Measurements from ENCODE around the gene DNASE1L1. TPM values are rescaled to one million over a fixed set of nuclear protein-coding genes. Genes with fewer than 3 reads are reported as not detected.

Gene DNASE1L1
- total and polyA plus RNA-seq, 2 of the 13 experiments (the other 11 are each of a cell fraction or from before 2014, with no cell fraction given) = 4.7 to 12.3 TPM

GRCh38 chrX:154428176-154429171 is 19.4 kb upstream of the DNASE1L1 start, which contains the start of gene ATP6AP1 (continued):
- TF ChIP-seq ARID4A (CRISPR knock-in tag; IDR thresholded peaks at IDR 0.05; ENCODE audit: borderline replicate concordance) (peak; percentile 92), YY1 (IDR thresholded peaks at IDR 0.05; ENCODE audit: insufficient read depth, insufficient replicate concordance, low read depth, low read length) (peak; percentile 90), PBX2 (CRISPR knock-in tag; IDR thresholded peaks at IDR 0.05) (peak; percentile 96), ZNF792 (CRISPR knock-in tag; IDR thresholded peaks at IDR 0.05) (no peak), ZNF768 (CRISPR knock-in tag; IDR thresholded peaks at IDR 0.05) (peak; percentile 44), FOXC1 (CRISPR knock-in tag; IDR thresholded peaks at IDR 0.05; ENCODE audit: borderline replicate concordance) (peak; percentile 65; the same call in 1 of the 2 replicates), ZFP91 (CRISPR knock-in tag; IDR thresholded peaks at IDR 0.05; ENCODE audit: borderline replicate concordance) (peak; percentile 61; the same call in 1 of the 2 replicates), PAXIP1 (CRISPR knock-in tag; conservative IDR thresholded peaks at IDR 0.05) (peak; percentile 35; the same call in 1 of the 2 replicates), ZNF552 (CRISPR knock-in tag; IDR thresholded peaks at IDR 0.05; ENCODE audit: borderline replicate concordance) (no peak), SIX4 (CRISPR knock-in tag; IDR thresholded peaks at IDR 0.05) (0 out of 2 replicates have a peak, but pooled peaks have one; percentile 17), KLF6 (CRISPR knock-in tag; IDR thresholded peaks at IDR 0.05) (peak; percentile 45; the same call in 1 of the 2 replicates), ZFY (CRISPR knock-in tag; IDR thresholded peaks at IDR 0.05) (peak; percentile 79), NKX3-1 (CRISPR knock-in tag; IDR thresholded peaks at IDR 0.05) (peak; percentile 44; the same call in 1 of the 2 replicates), ZBTB38 (CRISPR knock-in tag; IDR thresholded peaks at IDR 0.05) (peak; percentile 59; the same call in 1 of the 2 replicates), MAZ (IDR thresholded peaks at IDR 0.05; ENCODE audit: borderline replicate concordance, low read depth, low read length) (0 out of 2 replicates have a peak, but pooled peaks have one; percentile 51), MAZ (CRISPR knock-in tag; IDR thresholded peaks at IDR 0.05; ENCODE audit: low read depth) (peak; percentile 41; the same call in 1 of the 2 replicates)

Measured in HepG2 (cell line).